ENCODE results near the gene PHF21B.
"Not testable (repeated sequence)": the region's sequence is repeated elsewhere in the genome, so short reads cannot be mapped to it uniquely, and the experiment has no call there.

Gene PHF21B

DNA sequence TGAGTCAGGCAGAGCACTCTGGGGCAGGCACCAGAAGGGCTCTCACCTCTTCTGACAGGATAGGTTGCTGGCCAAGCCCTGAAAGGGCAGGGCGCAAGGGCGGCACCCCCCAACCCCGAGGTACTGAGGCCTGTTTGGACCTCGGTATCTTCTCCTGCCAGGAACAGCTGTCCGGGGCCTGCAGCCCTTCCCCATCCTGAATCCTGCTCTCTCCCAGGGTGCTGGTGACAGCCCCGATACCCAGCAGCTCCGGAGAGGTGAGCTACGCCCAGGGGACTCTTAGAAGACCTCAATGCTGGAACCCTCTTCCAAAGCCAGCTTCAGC, 79.1 kb downstream of the PHF21B start:
- no peak for DNase-seq

DNA sequence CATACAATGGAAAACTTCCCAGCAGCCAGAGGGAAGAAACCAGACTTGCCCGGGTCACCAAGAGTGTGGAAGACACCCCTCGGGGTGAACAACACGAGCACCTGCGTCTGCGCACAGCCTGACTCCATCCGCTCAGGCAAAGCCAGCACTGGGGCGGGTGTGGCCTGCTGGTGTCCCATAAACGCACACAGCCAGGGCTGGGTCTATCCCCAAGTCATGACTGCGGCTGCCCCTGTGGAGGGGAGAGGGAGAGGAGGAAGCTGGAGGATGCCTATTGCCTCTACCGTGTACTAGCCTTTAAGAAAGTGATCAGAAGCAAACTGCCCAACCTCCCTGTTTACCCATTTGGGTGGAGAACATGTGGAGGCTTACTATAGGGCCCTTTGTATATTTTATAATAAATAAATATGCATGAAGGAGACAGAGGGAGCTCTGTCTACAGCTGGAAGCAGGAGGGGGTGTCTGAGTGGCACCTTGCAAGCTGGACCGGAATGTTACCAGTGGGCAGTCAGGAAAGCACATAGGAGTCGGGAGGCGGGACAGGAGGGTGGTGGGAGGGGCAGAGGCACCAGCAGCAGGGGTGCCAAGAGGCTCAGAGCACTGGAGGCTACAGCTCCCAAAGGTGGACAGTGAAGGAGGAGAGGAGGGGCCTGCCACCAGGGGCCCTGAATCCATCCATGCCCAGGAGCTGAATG, 79.6 kb downstream of the PHF21B start:
- DNase-seq: no peak

DNA sequence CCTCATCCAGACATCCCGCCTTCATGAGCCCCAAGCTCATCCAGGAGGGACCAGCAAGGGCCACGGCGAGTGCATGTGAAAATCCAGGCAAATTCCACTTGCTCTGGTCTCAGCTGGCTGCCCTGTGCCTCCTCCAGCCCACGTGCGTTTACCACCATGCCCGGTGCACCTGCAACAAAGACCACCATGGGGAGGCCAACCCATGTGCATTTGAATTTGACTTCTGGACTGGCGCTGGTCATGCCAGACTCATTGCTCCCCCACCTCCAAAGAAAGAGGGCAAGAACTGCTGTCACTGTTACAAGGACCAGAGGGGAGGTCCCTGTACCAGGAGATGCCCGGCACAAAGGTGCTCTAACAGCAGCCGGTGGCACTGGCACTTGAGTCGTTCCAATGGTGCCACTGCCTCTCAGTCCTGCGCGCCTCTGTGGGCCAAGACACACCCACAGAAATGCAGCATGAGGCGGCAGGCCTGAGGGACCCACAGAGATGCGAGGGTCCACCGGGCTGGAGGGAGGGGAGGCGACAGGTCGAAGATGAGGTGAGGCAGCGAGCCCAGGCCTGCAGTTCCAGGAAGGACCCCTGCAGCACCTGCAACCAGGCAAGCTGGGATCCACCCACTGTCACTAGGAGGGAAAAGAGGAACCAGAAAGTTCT, 80.3 kb downstream of the PHF21B start:
- DNase-seq: no peak

DNA sequence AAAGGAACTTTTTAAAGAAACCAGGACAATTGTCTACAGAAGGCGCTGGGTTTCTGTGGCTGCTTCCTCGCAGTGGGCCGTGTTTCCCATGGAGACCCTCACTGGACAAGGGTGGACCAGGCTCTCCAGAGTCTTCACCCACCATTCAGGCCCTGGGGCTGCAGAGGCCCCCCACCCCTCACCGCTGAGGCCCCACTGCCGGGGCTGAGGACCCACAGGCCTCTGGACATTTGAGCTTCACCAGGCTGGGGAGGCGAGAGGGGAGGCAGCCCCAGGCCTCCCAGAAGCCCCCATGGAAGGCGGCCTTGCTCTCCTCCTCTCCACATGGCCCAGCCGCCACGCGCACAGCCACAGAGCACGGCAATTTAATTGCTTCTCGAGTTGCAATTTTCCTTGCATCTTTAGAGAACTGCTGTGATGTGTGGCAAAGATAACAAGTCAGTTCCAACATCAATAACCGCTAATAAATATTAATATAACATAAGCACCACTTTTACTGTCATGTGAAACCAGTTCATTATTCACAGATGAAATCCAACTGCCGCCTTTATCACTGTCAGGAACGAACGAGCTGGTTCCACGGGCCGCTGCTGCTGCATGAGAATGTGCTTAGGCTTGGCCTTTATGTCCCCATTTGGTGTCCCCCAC, 81.0 kb downstream of the PHF21B start:
- DNase-seq: no peak

DNA sequence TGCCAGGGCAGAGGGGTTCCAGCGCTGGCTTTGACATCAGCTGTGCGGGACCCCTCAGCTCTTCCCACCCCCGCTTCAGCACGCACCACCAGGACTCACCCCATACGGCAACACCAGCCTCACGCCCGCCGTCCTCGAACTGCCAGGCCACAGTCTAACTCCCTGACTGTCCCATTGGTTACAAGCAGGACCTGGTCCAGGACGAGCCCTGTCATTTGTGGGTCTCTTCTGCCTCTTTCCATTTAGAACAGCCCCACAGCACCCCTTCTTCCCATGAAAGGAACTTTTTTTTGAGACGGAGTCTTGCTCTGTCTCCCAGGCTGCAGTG, 81.7 kb downstream of the PHF21B start:
- no peak for DNase-seq

DNA sequence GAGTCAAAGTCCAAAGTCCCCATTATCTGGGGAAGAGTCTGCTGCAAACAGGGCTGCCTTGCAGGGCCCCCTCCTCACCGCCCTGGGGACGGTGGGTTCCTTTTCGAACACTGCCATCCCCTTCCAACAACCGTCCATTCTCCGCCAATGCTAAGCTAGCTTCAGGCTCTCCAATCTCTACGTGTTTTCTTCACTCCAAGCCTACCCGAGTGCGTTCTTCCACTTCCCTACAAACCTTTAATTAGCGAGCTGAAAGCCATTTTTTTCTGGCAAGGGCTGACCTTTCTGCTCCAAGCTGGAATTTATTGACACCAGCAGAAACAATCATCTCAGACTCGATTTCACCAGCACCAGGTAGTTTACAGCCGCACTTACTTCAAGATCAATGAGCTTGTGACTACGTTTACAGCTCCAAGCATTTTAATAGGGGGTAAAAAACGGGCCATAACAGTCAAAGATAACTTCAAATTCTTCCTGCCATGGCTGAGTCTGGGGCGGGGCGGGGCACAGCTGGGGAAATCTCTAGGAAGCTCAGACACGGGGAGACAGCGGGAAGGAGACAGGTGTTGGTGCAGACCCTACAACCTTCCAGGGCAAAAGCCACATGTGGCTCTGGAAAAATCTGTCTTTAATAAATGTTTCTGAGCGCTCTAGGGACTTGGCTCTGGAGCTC, 82.2 kb downstream of the PHF21B start:
- no peak for DNase-seq

DNA sequence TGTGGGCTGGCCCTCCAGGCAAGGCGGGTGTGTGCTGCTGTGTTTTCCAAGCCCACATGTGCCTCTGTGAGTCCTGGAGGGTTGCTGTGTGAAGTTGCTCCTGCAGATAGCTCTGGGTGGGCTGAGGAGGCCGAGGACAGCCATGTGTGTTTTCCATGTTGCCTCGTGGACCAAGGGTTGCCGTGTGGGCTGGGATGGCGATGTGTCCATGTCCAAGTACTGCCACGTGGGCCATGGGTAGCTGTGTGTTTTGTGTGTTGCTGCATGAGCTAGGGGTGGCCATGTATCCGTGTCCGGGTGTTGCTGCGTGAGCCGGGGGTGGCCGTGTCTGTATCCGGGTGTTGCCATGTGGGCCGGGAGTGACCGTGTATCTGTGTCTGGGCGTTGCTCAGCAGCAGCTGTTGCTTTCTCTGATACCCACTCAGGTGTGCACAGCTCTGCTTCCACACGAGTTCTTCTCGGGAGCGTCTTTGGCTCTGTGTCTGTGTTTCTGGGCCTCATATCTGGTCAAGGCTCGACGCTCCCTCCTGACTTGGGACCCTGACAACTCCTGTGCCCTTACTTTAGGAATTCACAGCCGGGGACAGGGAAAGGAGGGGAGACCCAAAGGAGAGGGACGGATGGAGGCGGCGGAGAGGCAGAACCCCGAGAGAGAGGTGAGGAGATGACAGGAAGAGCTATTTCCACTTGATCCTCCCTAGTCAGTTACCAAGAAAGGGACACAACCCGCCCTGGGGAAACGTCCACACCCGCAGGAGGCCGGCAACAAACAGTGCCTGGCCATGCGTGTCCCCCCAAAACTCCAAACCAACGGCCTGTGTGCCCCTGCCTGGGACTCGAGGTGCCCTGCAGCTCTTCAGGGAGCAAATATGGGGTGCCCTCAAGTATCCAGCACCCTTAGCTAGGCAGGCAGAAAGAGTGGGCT, 83.1 kb downstream of the PHF21B start:
- DNase-seq: no peak

DNA sequence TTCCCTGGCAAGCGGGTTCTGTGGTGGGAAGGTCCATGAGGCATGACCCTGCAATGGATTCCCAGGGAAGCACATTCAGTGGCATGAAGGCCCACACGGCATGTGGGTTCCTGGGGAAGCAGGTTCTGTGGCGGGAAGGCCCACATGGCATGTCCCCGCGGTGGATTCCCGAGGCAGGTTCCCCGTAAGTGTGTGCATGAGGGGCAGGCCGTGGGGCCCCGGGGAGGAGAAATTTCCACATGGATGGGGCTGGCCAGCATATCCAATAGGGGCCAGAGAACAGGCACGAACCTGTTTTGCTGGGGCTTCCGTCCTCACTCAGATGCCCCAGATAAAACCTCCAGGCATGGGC, 83.7 kb downstream of the PHF21B start:
- no peak for DNase-seq

DNA sequence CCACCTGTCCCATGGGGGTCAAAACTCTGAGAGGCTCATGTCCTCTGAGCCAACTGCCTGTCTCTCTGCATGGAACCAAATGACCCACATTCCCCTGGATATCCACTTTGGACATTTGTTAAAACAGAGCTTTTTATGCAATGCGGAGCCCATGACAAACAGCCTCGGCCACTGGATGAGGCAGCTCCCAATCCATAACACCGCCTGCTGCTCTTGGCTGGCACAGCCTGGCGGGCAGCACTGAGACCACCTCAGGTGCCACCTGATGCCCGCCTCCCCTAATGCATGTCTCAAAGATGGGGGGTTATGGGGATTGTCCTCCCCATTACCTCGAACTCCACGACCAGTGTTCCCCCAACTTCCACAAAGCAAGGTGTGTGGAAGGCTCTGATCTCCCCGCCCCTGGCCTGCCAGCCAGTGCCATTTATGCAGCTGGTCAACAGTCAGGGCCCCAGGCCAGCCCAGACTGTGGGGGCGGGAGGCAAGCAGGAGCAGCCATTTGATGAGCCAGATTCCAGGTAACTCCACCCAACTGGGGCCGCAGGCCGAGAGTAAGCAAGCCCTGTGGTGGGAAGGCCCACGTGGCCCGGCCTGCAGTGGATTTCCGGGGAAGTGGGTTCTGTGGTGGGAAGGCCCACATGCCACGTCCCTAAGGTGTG, 84.2 kb downstream of the PHF21B start:
- no peak for DNase-seq

DNA sequence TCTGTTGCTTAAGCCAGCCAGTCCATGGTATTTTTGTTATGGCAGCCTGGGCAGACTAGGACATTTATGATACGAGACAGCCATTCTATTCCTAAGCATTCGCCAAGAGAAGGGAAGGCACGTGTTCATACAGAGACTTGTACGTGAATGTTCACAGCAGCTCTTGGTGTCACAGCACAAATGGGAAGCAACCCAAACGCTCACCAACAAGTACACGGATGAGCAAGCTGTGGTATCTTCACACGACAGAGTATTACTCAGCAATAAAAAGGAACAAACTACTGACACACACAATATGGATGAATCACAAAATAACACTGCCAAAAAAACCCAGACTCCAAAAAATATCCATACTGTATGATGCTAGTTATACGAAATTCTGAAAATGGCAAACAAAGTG, 85.1 kb downstream of the PHF21B start:
- no peak for DNase-seq

DNA sequence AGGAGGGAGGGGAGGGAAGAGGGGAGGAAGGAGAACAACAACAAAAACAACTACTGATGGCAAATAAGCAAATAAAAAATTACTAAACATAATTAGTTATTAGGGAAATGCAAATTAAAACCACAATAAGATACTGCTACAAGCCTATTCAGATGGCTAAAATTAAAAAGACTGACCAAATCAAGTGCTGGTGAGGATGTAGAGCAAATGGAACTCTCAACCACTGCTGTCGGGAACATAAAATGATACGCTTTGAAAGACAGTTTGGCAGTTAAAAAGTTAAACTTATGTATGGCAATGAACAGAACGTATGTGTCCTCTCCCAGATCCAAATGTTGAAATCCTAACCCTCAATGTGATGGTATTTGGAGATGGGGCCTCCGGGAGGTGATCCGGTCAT, 85.7 kb downstream of the PHF21B start:
- no peak for DNase-seq

DNA sequence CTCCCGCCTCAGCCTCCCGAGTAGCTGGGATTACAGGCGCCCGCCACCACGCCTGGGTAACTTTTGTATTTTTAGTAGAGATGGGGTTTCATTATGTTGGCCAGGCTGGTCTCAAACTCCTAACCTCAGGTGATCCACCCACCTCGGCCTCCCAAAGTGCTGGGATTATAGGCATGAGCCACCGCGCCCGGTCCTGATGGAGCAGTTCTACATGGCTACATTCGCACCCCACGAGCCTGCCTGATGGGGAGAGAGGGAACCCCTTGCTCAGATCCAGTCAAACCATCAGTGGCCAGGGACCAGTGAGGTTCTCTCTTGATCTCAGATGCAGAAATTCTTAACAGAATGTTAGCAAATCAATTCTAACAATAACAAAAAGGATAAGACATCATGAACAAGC, 88.0 kb downstream of the PHF21B start:
- not testable (repeated sequence) for DNase-seq

DNA sequence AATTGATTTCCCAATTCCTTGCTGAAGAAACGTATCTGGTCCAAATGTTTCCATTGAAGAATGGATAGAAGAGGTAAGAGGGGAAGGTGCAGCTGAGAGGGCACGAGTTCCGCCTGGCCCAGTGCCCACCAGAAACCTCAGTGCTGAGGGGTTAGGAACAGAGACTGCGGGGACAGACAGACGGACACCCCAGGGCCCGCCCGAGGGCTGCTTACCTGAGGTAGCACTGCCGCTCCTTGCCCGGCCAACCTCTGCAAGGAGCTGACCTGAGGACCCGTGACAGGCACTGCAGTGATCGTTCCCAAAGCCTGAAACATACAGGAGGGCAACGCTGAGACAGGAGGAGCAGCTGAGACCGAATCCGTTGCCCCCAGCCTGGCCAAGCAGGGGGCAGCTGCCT, 89.6 kb downstream of the PHF21B start:
- DNase-seq: no peak

DNA sequence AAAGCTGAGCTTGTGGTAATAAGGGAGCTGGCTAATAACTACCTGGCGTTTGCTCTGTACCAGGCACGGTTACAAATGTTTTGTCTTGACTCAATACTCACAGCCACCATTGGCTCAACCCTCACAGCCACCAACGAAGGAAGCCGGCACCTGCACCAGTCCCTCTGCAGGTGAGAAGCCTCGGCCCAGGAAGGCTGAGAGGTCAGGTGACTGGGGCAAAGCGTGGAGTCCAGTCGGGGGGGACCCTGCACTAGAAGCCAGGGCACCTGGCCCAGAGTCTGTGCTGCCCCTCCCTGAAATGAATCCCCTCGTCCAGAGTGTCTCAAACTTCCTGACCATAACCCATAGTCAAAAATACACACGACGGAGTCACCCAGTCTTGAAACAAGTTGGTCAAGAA, 90.1 kb downstream of the PHF21B start:
- DNase-seq: no peak

DNA sequence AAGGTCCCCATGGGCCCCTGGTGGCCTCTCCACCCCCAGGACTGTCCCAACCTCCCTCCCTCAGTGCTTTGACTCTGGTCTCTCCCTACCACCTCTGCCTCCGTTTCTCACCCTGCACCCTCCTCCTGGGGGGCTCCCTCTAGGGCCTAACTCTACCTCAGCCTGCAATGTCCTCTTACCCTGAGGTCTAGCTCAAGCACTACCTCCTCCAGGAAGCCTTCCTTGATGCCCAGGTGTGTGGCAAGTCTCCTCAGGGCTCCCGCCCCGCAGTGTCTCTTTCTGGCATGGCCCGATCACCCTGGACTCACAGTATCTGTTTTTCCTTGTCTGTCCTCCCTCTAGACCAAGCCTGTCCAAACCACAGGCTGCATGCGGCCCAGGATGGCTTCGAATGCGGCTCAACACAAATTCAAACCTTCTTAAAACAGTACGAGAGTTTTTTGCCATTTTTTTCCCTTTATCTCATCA, 90.8 kb downstream of the PHF21B start:
- no peak for DNase-seq

DNA sequence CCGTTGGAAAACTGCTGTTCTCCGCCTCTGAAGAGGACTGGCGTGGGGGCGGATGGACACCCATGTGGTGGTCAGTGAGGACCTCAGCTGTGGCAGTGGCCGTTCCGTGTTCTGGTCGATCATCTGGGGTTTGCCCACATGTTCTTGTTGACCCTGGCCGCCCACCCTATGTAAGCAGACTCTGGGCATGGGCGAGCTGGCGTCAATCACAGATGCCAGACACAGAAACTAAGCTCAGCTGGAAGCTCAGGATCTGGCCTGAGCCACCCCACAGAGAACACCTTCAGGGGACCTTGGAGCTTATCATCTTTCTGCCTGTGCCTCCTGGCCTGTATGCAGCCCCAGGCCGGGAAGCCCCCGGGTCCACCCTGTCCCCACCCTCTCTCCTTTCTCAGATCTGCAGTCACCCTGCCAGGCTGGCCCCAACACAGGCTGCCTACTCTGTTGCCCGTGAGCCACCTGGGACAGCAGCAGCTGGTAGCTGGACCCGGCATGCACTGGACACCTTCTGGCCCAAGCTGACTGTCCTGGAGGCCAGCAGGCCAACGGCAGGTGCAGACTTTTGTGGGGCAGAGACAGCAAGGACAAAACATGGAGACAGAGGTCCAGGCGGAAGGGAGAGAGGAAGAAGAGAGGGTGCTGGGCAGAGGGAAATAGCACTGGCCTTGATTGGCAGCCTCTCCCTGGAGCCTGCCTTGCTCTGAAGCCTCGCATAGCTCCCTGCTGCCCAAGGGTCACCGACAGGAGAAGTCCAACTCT, 91.5 kb downstream of the PHF21B start:
- no peak for DNase-seq

DNA sequence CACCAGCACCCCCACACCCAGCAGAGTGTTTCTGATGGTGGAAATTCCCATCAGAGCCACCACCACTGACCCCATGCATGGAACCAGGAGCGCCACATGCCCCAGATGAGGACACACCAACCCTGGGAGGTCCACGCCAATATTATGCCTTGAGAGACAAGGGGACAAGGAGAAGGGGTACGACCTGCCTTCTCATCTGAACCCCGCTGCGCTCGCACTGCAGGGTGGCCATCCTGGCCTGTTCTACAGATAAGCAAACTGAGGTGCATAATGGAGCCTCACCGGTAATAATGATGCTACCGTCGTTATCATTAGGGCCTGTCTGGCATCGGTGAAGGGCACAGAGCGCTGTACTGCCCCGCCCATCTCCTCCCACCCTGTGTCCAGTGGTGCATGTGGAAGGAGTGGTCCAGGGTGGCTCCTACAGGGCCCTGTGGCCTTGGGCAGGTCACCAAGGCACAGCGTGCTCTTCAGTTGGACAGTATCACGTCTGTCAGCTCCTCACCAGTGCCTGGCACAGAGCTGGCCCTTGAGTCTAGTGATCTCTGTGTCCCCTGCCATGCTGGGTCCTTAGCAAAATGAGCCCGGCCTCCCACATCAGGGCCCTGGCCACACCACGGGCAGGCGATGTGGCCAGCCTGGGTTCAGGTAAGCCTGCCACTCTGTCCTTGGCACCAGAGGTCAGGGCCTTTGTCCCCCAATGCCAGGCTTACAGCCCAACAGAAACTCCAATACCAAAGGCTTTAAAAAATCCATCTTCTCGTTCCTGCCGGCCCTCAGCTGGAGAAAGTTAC, 92.2 kb downstream of the PHF21B start:
- DNase-seq: no peak

DNA sequence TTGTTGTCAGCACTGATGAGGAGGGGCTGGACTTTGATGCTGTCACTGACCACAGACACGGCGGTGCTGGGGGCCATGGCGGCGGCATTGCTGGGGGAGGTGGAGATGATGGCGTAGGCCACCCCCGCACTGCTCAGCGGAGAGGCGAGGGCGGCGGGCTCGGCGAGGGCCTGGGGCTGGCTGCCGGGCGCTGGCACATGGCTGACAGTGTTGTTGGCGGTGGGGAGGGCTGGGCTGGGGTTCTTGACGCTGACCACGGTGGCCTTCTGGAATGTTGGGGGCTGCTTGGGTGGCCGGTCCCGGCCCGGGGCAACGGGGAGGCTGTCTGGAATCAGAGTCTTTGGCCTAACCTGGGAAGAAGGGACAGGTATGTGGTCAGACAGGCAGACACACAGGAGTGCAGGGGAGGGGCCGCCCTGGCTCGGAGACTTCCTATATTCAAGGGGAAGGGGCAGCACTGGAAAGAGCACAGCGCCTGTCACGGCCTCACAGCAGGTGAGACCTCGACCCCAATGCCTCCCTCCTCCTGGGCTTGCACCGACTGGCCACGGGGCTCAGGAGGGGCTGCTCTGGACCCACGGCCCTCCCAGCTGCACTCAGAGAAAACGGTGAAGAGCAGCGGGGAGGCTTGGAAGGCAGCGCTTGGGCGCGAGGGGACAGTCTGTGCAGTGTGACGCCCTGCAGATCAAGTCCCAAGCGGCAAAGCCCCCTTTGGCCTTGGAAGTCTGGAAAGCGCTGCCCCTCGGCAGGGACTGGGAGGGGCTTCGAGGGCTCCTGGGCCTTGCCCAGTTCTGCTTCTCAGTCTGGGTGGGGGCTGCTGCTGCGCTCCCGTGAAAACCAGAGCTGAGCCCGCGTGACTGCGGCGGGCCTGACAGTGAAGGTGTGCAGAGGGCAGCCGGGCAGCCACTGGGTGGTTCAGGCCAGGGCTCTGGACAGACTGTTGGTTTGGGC, 93.2 kb downstream of the PHF21B start:
- no peak for DNase-seq

DNA sequence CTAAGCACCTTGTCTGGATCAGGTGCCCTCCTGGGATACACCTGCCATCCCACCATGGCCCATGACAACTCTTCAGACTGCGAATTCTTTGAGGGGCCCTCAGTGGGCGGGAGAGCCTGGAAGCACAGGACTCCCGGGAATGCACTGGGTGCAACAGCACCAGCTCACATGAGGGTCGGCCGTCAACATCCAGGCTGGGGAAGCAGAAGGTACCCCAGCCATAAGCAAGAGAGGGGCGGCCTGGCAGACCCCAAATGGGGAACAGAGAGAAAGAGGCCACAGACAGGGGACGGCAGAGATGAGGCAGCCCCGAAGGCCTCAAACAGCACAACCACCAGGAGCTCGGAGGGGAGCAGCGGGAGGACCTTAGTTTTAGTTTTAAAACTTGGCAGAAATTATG, 94.4 kb downstream of the PHF21B start:
- no peak for DNase-seq
